D341Med (cell line): ENCODE results near the gene DHRS2.
A peak's percentile ranks its signal among the peaks of the same experiment; 100 is the strongest.

Source experiments
- DNase-seq: peaks from one replicate; pipeline ENCODE4 v3.0.0; 2012; ENCODE audit warnings: low spot score

Gene DHRS2

DNA sequence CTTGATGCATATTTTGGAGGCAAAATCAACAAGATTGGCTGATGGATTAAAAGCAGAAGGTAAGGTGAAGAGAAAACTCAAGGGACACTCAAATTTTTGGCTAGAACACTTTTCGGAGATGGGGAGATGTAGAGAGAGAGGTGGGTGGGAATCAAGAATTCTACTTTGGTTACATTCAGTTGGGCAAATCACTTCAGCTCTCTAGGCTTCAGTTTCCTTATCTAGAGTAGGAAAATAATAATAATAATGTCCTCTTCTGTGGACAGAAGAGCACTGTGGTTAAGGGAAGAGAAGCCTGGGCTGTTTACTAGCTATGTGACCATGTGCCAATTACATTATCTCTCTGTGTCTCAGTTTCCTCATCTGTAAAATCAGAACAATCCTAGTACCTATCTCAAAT lies 23.4 kb upstream of the DHRS2 start:
- DNase-seq: no peak

DNA sequence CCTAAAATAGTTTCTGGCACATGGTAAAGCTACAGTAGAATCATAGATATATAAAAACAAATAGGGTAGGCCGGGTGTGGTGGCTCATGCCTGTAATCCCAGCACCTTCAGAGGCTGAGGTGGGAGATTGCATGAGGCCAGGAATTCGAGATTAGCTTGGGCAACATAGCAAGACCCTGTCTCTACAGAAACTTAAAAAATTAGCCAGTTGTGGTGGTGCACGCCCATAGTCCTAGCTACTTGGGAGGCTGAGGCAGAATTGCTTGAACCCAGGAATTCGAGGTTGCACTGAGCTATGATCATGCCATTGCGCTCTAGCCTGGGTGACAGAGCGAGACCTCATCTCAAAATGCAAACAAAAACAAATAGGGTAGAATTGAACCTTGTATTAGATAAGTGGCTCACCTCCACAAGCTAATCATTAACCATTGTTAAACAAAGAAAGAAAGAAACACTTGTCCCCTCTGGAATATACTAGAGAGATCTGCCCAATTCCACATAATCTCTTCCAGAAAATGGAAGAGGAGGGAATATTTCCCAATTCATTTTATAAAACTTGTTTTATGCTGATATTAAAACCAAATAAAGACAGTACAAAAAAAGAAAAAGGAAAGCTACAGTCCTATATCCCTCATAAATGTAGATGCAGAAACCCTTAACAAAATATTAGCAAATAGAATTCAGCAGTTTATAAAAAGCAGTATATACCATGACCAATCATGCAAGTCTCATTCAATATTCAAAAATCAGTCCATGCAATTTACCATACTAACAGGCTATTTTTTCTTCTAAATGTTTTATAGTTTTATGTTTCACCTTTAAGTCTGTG lies 22.7 kb upstream of the DHRS2 start:
- no peak for DNase-seq

DNA sequence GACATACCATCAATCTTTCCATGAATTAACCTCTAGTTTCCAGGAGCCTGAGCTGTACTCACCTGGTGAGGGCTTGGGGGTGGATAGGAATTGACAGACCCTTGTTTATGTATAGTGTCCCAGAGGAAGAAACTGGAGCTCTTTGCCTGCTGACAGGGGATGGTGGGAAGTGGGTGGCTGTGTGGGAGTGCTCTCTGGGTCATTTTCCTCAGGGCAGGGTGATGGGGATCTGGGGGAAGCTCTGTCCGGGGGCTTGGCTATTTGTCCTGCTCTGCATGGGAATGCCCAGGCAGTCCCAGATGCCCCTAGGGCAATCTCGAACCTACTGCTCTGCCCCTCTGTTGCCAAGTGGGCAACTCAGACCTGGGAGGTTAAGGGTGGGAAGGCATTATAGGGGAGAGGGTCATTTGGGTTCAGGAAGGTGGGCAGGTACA lies 21.8 kb upstream of the DHRS2 start:
- no peak for DNase-seq

DNA sequence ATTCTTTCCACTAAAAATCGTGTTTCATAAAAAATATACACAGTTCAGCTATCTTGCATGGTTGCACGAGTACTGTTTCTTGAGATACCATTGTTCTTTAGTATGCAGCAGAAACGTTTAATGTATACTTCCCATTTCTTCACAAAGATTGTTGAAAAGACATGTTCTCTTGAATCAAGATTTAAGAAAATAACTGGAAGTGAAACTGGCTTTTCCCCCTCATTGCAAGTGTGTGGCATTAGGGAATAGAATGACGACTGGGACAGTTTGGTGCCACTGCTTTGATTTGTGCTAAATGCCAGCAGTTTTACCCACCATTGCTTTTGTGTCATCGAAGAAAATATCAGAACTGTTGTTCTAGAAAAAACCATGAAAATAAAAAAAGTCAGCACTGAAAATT lies 20.3 kb upstream of the DHRS2 start:
- no peak for DNase-seq

DNA sequence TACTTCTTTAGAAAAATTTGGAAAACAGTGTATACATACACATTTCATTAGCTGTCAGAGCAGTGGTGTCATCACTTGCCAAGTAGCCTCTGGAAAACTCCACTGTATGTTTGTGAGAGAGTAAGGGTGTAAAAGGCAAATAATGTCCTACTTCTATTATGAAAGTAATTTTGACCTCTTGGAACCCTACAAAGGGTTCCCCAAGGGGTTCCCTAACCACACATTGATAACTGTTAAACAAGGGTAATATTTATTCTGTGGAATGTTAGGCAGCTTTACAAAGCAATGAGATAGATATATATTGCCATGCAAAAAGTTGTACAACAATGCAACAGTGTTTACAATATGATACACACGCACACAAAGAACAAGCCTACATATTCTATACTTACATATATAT lies 18.6 kb upstream of the DHRS2 start:
- no peak for DNase-seq

DNA sequence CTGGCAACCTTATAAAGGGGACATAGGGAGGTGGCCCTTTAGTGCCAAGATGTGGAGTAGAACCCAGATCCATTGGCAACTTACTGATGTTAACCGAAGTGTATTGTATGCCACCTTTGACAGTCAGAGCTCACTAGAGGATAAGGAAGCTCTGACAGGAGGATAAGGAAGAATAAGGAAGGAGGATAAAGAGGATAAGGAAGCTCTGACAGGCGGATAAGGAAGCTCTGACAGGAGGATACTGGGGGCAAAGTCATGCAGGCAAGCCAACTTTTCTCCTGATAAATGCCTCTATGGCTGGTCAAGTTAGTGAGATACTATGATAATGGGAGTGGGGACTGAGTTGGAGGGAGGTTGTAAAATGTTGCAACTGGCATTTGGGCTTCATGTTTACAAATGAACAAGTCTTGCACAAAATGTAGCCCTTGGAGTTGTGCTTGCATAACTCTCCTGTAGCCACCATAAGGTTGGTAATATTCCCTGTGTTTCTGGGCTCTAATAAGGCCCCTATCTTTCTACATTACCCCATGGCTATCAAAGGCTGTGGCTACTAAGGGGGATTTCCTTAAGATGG lies 17.7 kb upstream of the DHRS2 start:
- no peak for DNase-seq

DNA sequence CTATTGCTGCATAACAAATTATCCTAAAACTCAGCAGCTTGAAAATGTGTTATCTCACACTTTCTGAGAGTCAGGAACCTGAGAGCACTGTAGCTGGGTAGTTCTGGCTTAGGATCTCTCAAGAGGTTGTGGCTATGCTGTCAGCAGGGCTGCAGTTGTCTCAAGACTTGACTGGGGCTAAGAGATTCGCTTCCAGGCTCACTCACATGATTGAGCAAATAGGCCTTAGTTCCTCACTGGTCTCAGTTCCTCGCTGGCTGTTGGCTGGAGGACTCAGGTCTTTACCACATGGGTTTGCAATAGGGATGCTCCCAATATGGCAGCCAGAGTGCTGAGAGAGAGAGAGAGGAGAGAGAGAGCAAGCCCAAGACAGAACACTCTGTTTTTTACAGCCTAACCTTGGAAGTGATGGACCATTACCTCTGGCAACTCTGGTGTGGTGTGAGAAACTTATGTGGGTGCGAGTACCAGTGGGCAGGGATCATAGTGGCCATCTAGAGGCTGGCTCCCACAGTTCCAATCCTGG lies 15.9 kb upstream of the DHRS2 start:
- DNase-seq: no peak

DNA sequence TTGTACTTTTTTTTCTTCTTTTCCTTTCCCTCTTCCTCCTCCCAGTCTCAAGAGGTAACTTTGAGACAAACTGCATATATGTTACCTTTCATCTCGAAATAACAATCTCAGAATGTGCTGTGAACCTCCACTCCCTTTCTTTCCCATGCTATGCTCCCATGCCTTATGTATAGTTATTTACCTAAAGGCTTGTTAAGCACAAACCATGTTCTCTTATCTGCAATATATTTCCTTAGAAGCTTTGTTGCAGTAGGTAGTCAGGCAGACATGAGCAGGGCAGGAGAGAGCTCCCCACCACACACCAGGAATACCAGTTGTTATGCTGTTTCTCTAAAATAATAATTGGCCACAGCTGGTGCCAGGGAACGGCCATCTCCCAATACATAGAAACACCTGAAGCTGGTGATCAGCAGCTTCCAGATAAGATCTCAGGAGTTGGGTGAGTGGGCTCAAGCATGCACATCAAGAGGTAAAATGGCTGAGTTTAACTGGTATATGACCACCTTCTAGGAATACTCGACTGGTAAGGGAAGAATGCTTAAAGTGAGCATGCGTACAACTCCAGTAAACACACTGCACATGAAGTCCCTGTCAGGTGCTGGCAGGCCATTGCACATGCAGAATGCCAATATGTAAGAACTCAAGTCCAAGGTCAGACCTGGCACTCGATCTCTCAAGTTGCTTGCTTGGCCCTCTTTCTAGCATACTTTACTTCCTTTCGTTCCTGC lies 14.8 kb upstream of the DHRS2 start:
- DNase-seq: no peak

DNA sequence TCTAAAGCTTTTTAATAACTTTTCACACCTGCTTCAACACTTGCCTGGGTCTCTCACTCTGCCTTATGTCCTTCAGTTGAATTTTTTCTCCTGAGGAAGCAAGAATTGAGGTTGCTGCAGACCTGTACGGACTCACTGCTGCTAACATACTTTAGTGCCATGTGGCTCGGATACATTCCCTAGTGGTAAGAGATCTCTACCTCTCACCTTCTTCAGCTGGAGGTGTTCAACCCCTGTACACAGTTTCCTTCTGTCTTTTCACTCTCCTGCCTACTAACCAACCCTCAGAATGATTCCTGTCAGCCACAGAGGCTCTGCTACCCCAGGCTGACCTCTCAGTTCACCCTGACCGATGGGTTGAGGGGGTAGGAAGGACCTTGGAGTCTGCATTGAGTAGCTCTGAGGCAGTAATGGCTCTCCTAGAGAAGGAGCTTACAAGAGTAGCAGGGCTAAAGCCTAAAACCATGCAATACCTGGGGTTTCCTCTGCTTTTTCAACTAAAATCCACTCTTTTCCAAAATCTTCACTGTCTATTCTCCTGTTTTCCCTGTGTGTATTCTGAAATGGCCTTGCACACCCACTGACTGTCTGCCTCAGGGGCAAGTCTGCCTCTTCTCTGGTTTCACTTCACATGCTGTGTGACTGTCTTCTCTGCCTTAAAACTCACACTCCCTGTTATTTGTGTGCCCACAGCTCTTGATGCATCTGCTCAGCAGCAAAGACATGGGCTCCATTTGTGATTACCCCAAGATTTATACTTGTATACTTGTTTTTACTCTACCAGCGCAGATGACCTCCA lies 14.0 kb upstream of the DHRS2 start:
- DNase-seq: no peak

DNA sequence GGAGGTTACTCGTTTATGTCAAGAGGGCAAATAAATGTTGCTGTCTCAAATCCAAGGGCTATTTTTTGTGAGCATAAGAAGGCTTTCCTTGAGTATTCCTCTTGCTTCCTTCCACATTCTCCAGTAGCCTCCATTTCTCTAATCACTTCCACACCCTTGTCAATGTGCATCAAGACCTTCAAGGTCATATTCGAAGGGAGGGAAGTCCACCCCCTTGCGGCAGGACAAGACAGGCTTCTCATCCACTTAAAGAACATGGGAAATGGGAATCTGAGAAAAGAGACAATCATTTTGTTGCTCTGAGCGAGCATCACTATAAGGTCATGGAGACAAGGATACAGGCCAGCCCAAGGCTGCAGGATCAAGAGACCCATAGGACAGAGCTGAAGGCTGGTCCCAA lies 13.2 kb upstream of the DHRS2 start:
- no peak for DNase-seq

DNA sequence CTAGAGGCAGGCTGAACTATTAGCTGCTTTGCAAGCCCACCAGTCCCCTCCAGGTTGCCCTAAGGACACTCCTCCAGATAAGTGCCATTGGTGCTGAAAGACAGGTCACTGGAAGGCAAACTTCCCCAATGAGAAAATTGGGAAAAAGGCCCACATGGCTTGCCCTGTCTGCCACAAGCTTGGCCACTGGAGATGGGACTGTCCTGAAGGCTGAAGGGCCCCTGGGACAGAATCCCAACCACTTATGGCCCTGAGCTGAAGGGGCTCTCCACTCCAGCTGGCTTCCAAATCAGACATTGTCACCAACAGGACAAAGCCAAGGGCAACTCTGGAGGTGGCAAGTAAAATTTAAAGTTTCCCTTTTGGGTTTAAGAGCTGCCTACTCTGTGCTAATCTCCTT lies 12.2 kb upstream of the DHRS2 start:
- DNase-seq: no peak

DNA sequence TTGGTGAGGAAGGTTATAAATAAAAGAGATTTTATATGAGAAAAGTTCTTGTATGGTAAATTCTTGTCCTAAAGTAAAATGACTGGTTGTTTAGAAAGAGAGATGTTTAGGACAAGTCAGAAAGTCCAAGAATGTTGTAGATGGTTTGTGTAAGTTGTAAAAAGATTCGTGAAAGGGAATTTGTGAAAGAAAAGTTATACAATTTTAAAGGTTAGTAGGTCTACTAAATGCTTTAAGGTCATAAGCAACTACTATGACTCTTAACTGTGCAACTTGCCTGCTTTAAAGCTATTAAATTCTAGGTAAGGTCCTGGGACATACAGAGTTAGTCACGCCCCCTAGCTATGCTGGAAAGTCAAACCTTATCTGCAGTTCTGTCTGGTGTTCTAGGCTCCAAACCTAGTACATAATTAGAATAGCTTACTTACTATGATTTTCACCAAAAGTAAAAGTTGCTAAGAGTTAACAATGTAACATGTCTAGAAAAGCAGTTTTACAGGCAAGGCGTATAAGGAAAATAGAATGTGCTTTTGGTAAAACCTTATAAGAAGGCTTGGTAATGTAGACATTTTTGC lies 11.2 kb upstream of the DHRS2 start:
- no peak for DNase-seq

DNA sequence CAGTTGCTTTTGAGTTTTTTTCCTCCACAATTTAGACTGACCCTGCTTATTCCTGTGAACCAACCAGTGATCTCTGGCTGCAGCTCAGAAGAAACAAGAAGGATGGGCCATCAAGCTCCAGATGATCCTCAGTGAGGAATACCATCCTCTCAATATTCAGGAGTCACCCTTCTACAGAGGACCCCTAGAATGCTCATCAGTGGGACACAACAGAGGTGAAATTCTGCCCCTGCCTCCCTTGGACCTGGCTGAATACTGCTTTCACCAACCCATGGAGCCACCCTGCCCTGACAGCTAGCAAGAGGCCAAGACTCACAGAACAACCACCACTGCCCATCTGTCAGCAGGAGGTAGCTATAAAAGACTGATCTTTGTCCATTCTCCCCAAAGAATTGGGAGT lies 9.2 kb upstream of the DHRS2 start:
- DNase-seq: no peak

DNA sequence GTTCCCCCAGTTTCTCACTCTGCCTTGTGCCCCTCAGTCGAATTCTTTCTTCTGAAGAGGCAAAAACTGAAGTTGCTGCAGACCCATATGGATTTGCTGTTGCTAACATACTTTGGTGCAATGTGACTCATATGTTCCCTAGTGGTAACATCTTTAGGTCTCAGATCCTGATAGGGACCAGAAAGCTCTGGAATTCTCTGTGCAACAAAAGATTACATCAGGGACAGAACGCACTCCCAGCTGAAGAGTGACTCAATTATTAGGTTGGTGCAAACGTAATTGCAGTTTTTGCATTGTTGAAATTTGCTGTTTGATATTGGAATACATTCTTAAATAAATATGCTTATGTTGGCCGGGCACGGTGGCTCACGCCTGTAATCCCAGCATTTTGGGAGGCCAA lies 8.2 kb upstream of the DHRS2 start:
- DNase-seq: no peak

DNA sequence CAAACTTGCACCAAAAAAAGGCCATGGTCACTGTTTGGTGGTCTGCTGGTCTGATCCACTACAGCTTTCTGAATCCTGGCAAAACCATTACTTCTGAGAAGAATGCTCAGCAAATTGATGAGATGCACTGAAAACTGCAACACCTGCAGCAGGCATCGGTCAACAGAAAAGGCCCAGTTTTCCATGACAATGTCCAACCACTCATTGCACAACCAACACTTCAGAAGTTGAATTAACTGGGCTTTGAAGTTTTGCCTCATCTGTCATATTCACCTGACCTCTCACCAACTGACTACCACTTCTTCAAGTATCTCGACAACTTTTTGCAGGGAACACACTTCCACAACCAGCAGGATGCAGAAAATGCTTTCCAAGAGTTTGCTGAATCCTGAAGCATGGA lies 7.0 kb upstream of the DHRS2 start:
- no peak for DNase-seq

DNA sequence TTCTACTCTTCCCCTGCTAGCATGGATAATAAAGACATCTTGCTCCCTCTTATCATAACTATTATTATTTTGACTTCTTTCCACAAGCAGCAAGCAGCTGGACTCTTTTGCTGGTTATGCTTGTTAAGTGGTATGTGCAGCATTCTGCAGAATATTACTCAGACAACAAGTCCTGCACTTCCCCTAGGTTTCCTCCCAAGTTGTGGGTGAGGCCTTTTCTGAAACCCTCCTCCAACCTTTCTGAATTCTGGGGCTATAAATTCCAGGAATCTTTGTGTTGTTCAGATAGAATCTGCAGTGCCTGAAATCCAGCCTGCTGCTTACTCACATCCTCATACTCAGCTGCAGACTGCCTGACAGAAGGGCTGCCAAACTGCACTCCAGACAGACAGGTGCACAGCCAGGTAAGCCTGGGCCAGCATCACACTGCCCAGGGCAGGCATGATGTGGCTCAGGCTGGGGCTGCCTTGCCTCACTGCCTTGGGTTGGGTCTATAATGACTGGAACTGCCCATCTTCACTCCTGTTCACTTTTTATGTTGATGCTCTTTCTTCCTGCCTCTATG lies 6.2 kb upstream of the DHRS2 start:
- DNase-seq: no peak

DNA sequence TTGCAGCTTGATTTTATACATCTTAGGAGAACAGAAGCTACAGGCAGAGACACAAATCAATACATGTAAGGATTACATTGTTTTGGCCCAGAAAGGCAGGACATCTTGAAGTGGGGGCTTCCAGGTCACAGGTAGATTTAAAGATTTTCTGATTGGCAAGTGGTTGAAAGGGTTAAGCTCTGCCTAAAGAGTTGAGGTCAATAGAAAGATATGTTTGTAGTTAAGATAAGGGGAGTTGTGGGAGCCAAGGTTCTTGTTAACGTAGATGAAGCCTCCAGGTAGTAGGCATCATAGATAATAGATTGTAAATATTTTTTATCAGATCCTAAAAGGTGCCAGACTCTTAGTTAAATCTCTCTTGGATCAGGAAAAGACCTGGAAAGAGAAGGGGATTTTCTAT lies 5.5 kb upstream of the DHRS2 start:
- no peak for DNase-seq

DNA sequence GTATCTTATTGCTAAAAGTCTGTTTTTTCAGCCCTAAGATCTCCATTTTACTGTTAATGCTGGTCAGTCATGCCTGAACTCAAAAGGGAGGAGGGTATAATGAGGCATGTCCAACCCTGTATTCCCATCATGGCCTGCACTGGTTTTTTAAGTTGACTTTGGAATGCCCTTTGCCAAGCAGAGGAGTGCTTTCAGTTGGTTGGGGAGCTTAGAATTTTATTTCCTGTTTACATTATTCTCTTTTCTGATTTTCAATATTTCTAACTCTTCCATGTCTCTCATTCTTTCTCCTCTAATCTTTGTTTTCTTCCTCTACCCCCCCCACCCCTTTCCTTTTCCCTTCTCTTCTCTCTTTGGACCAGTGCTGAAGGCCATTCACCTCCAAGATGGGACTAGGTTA lies 4.9 kb upstream of the DHRS2 start:
- DNase-seq: no peak

DNA sequence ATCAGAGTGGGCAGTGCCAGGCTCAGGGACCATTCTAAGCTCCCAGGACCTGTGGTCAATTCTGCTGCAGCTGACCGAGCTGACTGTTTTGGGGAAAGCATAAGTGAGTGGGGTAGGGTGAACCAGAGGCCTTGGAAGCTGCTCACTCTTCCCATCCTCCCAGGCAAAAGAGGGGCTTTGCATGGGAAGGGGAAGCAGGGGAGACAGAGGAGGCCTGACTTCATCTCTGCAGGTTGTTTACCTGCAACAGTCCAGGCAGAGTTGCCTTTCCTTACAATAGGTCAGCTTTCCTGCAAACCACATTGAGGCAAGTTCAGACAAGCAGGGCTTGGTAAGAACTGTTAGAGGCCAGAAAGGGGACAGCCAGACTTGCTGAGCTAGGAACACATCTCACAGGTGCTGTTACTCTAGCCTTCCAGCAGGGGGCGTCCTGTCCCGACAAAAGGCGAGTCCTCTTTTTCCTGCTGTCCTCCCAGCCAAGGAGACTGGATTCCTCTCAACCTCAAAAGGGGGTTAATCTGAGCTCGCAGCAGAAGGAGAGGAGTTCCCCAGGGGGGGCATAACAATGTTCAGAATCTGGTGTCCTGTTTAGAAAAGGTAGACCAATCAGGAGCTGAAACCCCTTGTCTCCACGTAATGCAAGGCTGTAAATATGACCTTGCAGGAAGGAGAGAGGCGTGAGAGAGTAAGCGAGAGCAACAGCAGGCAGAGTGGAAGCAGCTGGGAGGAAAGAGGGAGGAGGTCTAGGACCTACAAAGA lies 4.3 kb upstream of the DHRS2 start:
- DNase-seq: peak; percentile 86

DNA sequence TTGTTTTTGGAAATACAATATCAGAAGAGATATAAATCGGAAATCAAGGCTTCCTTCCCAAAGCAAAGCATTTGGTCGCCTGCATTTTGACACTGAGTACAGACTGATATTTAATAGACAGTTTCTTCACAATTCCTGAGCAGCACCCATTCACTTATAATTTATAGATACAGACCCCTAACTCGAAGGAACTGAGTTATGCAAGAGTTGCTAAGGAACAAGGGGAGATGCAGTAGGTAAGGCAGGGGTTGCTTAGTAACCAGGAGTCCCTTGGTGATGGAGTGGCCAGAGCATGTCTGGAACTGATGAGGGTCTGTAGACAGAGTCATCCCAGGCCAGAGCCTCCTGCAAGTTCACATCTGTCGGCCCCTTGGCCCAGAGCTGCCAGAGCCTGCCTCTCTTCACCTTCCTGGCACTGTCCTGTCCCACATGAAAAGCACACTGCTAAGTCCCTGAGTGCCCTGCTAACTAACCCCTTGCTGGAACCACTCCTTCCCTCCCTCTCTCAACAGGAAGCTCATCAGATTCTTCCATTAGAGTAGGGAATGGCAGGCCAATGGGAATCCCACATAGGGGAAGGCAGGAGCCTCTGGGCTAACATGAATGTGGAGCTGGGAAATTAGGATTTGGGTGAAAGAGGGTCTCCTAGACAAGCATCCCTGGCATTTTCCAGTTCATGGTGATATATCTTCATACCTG lies 3.6 kb upstream of the DHRS2 start:
- DNase-seq: no peak
